ENCODE measurements around the gene PRRX1.

GRCh38 chr1:170727963-170728362, 64.0 kb downstream of the PRRX1 start:
- TF ChIP-seq, protein P1, sequence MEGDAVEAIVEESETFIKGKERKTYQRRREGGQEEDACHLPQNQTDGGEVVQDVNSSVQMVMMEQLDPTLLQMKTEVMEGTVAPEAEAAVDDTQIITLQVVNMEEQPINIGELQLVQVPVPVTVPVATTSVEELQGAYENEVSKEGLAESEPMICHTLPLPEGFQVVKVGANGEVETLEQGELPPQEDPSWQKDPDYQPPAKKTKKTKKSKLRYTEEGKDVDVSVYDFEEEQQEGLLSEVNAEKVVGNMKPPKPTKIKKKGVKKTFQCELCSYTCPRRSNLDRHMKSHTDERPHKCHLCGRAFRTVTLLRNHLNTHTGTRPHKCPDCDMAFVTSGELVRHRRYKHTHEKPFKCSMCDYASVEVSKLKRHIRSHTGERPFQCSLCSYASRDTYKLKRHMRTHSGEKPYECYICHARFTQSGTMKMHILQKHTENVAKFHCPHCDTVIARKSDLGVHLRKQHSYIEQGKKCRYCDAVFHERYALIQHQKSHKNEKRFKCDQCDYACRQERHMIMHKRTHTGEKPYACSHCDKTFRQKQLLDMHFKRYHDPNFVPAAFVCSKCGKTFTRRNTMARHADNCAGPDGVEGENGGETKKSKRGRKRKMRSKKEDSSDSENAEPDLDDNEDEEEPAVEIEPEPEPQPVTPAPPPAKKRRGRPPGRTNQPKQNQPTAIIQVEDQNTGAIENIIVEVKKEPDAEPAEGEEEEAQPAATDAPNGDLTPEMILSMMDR (IDR thresholded peaks at IDR 0.05; ENCODE audit: low read length): no peak
- no peak for TF ChIP-seq EZH2 (optimal IDR thresholded peaks at IDR 0.05; ENCODE audit: low read depth, low read length)

All from MM.1S (cell line).